Measurements from ENCODE around the gene NAALADL2.

DNA sequence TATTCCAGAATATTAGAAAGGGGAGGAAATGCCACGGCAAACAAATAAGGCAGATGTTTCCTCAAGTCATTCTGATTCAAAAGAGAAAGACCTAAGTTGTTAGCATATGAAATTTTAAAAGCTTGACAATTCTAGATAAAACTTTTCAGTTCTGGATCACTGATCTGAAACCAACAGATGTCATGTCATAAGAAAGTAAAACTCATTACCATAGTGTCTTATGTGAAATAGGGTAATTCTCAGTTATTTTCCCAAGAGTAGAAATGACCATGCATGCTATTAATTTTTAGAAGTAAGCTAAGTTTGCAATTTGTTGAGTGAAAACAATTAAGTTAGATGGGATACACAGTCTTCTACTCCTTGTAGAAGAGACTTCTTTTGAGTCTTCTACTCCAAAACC lies 630.3 kb downstream of the NAALADL2 start:
- TF ChIP-seq JUND (IDR thresholded peaks at IDR 0.05) (no peak), YY1 (IDR thresholded peaks at IDR 0.05) (no peak), TAF1 (conservative IDR thresholded peaks at IDR 0.05) (no peak), REST (IDR thresholded peaks at IDR 0.05) (no peak), RXRA (IDR thresholded peaks at IDR 0.05) (no peak), RAD21 (IDR thresholded peaks at IDR 0.05) (no peak)
- TF ChIP-seq, protein P1, sequence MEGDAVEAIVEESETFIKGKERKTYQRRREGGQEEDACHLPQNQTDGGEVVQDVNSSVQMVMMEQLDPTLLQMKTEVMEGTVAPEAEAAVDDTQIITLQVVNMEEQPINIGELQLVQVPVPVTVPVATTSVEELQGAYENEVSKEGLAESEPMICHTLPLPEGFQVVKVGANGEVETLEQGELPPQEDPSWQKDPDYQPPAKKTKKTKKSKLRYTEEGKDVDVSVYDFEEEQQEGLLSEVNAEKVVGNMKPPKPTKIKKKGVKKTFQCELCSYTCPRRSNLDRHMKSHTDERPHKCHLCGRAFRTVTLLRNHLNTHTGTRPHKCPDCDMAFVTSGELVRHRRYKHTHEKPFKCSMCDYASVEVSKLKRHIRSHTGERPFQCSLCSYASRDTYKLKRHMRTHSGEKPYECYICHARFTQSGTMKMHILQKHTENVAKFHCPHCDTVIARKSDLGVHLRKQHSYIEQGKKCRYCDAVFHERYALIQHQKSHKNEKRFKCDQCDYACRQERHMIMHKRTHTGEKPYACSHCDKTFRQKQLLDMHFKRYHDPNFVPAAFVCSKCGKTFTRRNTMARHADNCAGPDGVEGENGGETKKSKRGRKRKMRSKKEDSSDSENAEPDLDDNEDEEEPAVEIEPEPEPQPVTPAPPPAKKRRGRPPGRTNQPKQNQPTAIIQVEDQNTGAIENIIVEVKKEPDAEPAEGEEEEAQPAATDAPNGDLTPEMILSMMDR (IDR thresholded peaks at IDR 0.05; ENCODE audit: low read depth, low read length, missing input control) = no peak
- TF ChIP-seq, protein P2, sequence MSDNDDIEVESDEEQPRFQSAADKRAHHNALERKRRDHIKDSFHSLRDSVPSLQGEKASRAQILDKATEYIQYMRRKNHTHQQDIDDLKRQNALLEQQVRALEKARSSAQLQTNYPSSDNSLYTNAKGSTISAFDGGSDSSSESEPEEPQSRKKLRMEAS (IDR thresholded peaks at IDR 0.05) = no peak

Measured in liver (tissue), 3 donors.